ENCODE measurements around the gene MAPRE2.

DNA sequence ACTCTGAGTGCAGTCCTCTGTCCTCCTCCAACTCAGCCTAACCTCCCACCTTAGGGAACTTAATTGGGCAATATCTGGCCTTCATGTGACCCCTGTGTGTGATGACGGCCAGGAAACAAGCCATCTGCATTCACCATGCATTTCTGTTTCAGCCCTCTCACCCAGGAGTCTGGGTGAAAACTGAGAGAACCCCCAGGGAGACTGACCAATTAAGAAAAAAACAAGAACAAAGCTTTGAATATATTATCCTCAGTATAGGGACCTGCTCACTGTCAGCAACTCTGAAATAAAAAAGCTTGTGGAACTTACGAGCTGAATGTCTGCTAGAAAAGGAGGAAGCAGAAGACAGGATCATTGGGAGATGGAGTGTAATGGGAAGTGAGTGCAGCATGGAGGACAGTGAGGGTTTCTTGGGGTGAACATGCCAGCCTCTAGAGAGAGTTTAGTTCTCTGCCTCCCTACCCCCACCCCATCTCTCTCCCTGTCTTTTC, 9.5 kb downstream of the MAPRE2 start:
- TF ChIP-seq, protein P1, sequence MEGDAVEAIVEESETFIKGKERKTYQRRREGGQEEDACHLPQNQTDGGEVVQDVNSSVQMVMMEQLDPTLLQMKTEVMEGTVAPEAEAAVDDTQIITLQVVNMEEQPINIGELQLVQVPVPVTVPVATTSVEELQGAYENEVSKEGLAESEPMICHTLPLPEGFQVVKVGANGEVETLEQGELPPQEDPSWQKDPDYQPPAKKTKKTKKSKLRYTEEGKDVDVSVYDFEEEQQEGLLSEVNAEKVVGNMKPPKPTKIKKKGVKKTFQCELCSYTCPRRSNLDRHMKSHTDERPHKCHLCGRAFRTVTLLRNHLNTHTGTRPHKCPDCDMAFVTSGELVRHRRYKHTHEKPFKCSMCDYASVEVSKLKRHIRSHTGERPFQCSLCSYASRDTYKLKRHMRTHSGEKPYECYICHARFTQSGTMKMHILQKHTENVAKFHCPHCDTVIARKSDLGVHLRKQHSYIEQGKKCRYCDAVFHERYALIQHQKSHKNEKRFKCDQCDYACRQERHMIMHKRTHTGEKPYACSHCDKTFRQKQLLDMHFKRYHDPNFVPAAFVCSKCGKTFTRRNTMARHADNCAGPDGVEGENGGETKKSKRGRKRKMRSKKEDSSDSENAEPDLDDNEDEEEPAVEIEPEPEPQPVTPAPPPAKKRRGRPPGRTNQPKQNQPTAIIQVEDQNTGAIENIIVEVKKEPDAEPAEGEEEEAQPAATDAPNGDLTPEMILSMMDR (conservative IDR thresholded peaks at IDR 0.05; ENCODE audit: low read depth, low read length): no peak
- no peak for TF ChIP-seq EZH2phosphoT487 (IDR thresholded peaks at IDR 0.05; ENCODE audit: borderline replicate concordance, low read length)
